GM18951 (cell line): ENCODE measurements around the gene DYNC1H1.

Source experiments
- POLR2A ChIP-seq: IDR thresholded peaks from 4 replicates; pipeline ENCODE4 v1.6.1; 2011; ENCODE audit warnings: mild to moderate bottlenecking; ENCODE audit not compliant: insufficient read length, insufficient read depth; ENCODE audit errors: extremely low read depth
- in situ Hi-C: fragments of 300-500 bp; cut with MboI; formaldehyde crosslinking; loops from one replicate; pipeline ENCODE4 v1.12.0; 2022; ENCODE audit warnings: low sequenced_read_pairs, mixed read lengths, inconsistent platforms; ENCODE audit not compliant: unreplicated experiment

DYNC1H1 gene

GRCh38 chr14:102007916-102008418 lies 43.6 kb downstream of the DYNC1H1 start:
- no peak for TF ChIP-seq POLR2A
- in situ Hi-C loops: no loop called here

GRCh38 chr14:102008891-102009290 lies 44.5 kb downstream of the DYNC1H1 start:
- TF ChIP-seq POLR2A: no peak
- in situ Hi-C loops: no loop called here

- in situ Hi-C loops: no loop called here
- TF ChIP-seq POLR2A: no peak
Observed at GRCh38 chr14:102011631-102012030, 47.3 kb downstream of the DYNC1H1 start.

- in situ Hi-C loops: no loop called here
- no peak for TF ChIP-seq POLR2A
Observed at GRCh38 chr14:102012336-102012735, 48.0 kb downstream of the DYNC1H1 start.

GRCh38 chr14:102013669-102014200 lies 49.4 kb downstream of the DYNC1H1 start:
- TF ChIP-seq POLR2A: no peak
- in situ Hi-C loops: no loop called here

- no peak for TF ChIP-seq POLR2A
- in situ Hi-C loops: no loop called here
Observed at GRCh38 chr14:102015045-102015685, 50.8 kb downstream of the DYNC1H1 start.

GRCh38 chr14:102015771-102016170 lies 51.4 kb downstream of the DYNC1H1 start:
- no peak for TF ChIP-seq POLR2A
- in situ Hi-C loops: no loop called here

- in situ Hi-C loops: no loop called here
- no peak for TF ChIP-seq POLR2A
Observed at GRCh38 chr14:102016420-102017090, 52.2 kb downstream of the DYNC1H1 start.

GRCh38 chr14:102018251-102018650 lies 53.9 kb downstream of the DYNC1H1 start:
- in situ Hi-C loops: no loop called here

GRCh38 chr14:102019006-102019540 lies 54.7 kb downstream of the DYNC1H1 start:
- in situ Hi-C loops: no loop called here
- no peak for TF ChIP-seq POLR2A

More at GRCh38 chr14:102018251-102018650, 53.9 kb downstream of the DYNC1H1 start:
- TF ChIP-seq POLR2A: no peak

GRCh38 chr14:102020058-102020971 lies 55.9 kb downstream of the DYNC1H1 start:
- in situ Hi-C loops: no loop called here
- TF ChIP-seq POLR2A: no peak

- no peak for TF ChIP-seq POLR2A
- in situ Hi-C loops: no loop called here
Observed at GRCh38 chr14:102026934-102027333, 62.6 kb downstream of the DYNC1H1 start.

- in situ Hi-C loops: no loop called here
- TF ChIP-seq POLR2A: no peak
Observed at GRCh38 chr14:102027951-102028350, 63.6 kb downstream of the DYNC1H1 start.

GRCh38 chr14:102028733-102029132 lies 64.4 kb downstream of the DYNC1H1 start:
- no peak for TF ChIP-seq POLR2A
- in situ Hi-C loops: no loop called here
